ENCODE data around the gene UBAC2. TPM values are rescaled to one million over a fixed set of nuclear protein-coding genes. Genes with fewer than 3 reads are reported as not detected.

The UBAC2 gene
- total RNA-seq, 1 donor from 2014 or later, result 61.2 TPM

DNA sequence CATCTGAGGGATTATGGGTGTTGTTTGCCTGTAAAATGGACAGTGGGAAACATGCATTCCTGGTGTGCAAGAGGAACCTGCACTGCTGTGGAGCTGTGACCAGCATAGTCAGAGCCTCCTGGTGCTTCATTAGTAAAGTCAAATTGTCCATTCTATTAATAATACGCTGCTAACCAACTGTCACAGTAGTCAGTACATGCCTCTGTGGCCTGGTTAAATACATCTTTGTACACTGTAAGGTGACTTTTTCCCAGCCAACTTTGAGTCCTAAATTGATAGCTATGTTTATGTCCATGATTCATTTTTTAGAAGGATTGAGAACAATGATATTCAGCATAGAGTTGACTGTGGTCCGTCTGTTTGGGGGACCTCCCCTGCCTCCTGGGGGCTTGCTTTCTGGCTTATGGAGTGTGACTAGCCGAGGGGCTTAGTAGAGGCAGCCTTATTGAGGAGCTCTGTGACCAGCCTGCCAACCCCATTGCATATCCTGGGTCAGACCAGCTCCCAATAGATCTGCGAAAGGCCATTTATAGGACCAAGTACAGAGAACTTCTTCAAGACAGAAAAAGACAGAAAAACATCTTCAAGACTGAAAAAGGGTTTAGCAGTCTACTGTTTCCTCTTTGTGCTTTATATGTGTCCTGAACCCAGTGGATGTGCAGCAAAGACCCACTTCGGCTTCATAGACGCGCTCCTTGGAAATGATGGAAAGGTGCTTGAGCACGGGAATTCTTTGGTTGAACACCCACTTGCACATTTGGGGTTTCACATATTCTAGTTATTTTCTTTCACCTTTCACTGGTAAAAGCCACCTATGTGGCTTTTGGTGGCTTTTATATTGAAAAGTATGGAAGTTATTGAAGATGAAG lies 102.2 kb downstream of the UBAC2 start:
- DNase-seq (ENCODE audit: low spot score), result no peak
- intact Hi-C loops (cut with DNase I), result no loop called here

DNA sequence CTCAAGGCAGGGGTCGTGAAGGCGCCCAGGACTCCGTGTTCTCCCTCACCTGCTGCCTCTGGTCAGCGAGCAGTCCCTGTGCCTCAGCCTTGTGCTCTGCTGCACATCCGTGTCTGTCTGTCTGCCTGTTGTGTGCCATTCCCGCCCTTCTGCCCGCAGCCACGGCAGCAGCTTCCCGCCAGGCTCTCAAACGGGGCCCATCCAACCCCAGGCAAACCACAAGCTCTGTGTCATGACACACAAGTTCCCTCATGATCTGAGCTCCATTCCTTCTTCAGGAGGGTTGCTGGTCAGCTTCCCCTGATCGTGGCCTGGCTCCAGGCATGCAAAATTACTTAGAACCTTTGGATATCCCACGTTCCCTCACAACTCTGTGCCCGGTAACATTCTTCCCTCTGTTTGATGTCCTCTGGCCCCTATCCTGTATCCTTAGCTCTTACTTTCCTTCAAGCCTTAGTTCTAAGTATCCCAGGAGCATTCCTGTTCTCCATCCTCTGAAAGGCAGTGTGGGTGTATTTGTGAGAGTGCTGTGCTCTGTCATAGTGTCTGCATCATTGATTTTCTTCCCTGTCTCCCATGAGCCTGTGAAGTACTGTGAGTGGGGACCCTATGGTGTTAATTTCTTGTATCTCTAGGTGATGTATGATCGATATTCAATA lies 103.3 kb downstream of the UBAC2 start:
- DNase-seq (ENCODE audit: low spot score), result no peak

DNA sequence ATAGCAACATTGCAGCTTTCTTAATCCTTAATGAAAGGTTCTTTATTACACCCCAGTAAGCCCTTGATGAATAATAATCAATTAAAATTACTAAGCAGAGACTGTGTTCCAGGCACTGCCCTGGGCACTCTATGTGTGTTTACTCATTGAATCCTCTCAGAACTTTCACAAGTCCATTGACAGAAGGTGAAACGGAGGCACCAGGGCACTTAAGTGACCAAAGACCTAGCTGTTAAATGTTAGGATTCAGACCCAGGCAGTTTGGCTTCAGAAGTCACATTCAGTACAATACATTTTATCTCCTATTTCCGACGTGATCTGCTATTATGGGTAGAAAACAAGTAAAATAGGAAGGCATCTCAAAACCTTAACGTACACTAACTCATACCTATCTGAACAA lies 103.9 kb downstream of the UBAC2 start:
- intact Hi-C loops (cut with DNase I), result no loop called here
- DNase-seq (ENCODE audit: low spot score), result no peak

More for the DNA sequence above, 103.3 kb downstream of the UBAC2 start:
- intact Hi-C loops (cut with DNase I), result no loop called here

DNA sequence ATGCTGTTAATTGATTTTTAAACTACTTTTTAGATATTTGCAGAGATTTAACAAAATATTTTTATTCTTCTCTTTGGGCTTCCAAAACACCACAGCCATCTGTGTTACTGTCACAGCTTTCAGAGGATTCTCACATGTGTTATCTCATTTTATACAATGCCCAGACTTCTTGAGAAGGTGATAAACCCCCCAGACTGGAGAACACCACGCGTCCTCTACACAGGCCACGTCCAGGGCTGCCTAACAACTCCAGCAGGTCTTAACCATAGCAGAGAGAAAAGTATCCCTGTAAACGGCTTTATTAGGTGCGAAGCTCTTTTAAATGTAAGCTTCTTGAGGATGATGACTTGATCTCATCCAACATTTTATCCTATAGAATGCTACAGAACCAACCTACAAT lies 104.5 kb downstream of the UBAC2 start:
- no peak for DNase-seq (ENCODE audit: low spot score)
- intact Hi-C loops (cut with DNase I), result no loop called here

DNA sequence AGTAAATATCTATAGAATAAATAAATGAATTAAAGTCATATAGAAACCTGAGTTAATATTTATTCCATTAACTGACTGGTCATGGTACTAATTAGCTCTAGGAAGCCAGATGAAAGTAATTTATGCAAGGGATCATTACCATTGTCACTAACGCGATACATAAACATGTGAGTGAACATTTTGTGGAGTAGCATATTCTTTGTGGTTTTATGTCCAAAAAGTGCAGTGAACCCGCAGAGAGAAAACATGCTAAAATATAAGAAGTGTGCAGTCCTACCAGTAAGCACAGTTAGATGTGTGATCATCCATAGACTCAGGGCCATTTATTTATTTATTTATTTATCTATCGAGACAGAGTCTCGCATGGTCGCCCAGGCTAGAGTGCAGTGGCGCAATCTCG lies 104.9 kb downstream of the UBAC2 start:
- intact Hi-C loops (cut with DNase I), result no loop called here
- DNase-seq (ENCODE audit: low spot score), result no peak

DNA sequence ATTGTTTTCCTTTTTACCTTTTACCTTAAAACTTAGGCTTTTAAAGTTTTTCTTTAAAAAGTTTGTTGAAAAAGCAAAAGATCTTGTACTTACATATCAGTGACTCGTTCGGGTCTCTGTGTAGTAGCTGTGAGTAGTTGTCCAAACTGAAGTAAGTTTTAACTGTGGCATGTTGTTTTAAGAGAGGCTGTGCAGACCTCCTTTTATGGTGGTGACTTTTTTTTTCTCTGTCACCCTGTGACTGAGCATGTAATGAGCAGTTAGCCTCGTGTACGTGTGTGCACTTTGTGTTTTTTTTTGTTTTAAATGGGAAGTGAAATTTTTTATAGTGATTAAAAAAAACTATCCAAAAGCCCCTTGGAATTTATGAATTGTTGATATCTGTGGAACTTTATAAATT lies 106.6 kb downstream of the UBAC2 start, which contains the start of gene GPR183:
Gene GPR183 (minus strand): TSS at position 153 of the 400 bp plus-strand sequence. CDS start 11,254 bp downstream, outside the sequence.
- DNase-seq (ENCODE audit: low spot score), result no peak
- intact Hi-C loops (cut with DNase I), result no loop called here

DNA sequence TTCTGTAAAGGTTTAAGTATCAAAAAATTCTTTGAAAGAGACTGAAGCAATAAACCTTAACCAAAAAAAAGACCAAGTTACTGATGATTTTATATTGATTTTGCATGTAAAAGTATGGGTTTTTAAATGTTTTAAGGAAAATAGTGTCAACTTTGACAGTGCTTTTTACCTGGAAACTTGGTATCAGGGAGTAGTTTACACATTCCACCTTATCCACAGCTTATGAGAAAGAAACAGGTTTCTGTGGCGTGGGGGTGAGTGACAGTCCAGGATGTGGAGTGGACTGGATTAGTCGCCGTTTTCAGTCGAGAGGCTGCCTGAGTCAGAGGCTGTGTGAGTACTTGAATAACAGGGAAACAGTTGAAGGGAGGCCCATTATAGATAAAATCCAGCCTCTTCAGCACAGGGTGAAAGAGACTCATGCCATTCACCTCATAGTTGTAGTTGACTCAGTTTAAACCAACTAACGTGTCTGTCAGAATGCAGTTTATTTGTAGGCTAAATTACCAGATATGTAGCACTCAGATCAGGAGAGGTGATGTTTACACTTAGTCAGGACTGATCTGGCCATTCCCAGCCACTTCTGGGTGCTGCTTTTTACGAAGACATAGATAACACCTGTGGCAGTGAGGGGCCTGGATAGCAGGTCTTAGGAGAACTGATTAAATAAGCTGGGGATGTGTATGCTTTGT lies 107.1 kb downstream of the UBAC2 start:
- intact Hi-C loops (cut with DNase I), result no loop called here
- no peak for DNase-seq (ENCODE audit: low spot score)

DNA sequence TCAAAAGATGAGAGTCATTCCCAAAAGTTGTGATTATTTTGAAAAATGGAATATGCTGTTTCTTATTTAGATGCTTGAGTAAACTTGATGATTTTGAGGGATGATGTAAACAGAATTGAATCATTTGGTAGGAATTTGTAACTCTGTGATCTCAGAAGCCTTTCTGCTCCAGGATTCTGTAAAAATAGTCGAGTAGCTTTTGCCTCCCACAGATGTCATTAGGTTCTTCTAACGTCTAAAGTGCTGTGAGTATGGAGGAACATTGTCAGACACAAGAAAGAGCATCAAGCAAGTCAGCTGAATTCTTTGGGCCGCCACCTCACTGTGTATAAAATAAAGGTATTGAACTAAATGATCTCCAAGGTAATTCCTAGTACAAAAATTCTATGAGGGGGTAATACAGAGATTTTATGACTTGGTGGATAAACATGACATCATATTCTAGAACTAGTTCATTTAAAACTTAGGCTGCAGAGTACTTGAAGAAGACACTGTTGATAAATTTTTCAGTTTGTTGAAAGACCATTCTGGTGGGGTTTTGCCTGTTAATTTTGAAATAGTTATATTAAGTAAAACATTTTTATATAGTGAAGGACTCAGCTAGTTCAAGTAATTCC lies 107.9 kb downstream of the UBAC2 start:
- intact Hi-C loops (cut with DNase I), result no loop called here

DNA sequence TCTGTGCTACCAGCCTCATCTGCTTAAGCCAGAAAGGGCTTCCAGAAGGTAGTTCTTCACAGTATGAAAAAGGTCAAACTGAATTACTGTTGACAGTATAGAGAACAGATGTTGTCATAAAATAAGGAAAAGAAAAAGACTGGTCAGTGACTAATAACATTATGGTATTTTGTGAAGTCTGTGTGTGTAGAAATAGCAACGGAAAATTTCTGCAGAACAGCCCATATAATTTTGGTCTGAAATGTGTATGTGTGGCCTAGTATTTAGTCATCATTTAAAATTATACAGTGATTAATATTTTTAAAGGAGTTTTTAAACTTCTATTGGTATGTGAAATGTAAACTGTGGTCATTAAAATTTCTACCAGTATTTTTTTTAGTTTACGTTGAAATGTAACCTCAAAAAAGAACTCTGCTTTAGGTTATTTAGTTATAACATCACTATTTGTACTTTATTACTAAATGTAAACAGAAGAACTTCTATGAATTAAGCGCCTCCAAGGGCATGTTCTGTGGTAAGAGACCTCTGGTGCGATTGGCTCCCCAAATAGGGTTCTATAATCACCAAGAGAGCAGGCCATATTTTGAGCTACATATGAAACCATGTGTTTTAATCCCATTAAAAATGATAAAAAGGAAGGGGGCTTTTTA lies 109.9 kb downstream of the UBAC2 start:
- intact Hi-C loops (cut with DNase I), result no loop called here
- no peak for DNase-seq (ENCODE audit: low spot score)

More for the DNA sequence above, 107.9 kb downstream of the UBAC2 start:
- DNase-seq (ENCODE audit: low spot score), result no peak

DNA sequence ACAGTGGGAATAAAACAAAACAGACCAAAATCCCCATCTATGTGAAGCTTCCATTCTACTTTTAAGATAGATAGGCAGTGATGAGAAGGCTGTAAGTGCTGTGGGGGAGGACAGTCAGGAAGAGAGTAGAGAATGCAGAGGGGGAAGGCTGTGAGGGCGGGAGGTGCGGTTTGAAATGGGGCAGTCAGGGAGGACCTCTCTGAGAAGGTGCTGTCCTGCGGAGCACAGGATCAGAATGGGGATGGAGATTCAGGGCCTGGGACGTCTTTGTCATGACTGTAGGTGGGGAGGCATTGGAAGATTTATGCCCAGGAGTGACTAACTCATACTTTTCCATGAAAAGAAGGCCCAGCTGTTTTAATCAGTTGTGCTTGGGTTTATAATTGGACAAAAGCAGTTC lies 110.5 kb downstream of the UBAC2 start:
- no peak for DNase-seq (ENCODE audit: low spot score)
- intact Hi-C loops (cut with DNase I), result no loop called here

DNA sequence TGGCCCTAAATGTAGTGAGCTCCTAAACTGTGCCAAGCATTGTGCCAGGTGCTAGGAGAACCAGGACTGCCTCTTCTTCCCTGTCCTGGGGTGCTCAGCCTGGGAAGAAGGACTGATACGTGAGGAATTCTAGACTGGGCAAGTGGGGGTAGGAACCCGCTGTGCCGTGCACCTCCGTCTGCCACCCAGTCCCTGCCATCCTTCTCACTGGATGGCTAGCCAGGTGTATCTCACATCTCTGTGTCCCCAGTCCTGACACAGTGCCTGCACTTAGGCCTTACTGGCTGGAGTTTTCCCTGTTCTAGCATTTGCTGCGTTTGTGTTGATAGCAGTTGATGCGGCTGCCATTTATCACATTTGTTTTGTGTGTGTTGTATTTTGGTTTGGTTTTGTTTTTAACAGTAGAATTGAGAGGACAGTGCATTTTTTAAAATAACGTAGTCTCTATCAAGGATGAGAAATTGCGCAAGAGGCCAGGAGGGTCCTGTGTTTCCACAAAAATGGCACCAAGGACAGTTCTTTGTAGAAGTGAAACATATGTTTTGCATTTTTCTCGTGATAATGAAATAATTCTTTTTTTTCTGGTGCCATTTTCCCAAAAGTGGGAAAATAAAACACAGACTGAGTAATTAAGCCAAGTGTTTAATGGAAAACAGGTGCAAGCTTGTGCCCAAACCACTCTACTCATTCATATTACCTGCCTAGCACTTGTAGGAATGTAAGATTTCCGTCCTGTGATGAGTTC lies 111.3 kb downstream of the UBAC2 start:
- intact Hi-C loops (cut with DNase I), result no loop called here
- DNase-seq (ENCODE audit: low spot score), result no peak

DNA sequence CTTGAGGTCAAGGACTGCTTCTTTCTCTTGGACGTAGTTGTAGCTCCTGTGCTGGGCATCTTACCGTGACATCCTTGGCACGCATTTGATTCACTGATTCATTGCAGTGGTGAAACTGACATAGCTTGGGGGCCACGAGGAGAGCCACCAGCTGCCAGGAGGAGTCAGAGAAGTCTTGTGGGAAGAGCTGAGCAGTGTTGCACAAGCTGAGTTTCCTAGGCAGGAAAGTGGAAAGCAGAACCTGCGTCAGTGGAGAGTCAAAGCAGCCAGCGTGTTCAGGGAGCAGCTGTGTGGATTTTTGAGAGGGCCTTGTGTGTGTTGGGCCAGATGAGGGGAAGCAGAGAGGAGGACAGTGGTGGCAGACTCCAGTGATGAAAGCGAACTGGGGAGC lies 111.8 kb downstream of the UBAC2 start:
- DNase-seq (ENCODE audit: low spot score), result peak; percentile 78
- intact Hi-C loops (cut with DNase I), result no loop called here

DNA sequence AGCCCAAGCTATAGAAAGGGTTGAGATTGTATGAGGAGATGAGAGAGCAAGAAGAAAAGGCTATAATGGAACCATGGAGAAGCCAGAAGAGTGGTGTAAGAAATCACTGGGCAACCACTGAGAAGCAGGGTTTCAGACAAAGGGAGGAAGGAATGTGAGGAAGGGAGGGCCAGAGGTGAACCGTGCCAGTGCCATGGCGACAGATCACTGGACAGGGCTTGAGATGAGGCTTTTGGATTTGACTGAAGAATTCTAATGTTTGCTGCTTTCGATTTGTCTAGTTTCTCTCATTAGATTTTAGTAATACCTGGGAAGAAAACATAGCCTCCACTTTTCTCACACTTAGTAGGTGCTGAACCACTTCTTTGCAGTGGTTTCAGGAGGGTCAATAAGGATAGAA lies 112.8 kb downstream of the UBAC2 start:
- DNase-seq (ENCODE audit: low spot score), result no peak
- intact Hi-C loops (cut with DNase I), result no loop called here

DNA sequence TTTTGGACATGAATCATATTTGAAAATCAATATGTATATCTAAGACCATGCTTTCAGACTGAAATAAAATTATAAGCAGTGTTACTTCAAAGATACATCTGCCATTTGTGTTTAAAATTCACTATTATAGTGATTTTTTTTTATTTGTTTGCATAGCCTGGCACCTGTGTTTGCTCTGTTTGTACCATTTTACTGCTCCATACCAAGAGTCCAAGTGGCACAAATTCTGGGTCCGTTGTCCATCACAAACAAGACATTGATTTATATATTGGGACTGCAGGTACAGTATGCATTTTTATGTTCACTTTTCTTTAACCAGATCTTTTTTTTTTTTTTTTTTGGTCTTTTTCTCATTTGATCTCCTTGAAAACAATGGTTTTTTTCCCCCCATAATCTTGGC lies 113.3 kb downstream of the UBAC2 start:
- intact Hi-C loops (cut with DNase I), result no loop called here
- no peak for DNase-seq (ENCODE audit: low spot score)

DNA sequence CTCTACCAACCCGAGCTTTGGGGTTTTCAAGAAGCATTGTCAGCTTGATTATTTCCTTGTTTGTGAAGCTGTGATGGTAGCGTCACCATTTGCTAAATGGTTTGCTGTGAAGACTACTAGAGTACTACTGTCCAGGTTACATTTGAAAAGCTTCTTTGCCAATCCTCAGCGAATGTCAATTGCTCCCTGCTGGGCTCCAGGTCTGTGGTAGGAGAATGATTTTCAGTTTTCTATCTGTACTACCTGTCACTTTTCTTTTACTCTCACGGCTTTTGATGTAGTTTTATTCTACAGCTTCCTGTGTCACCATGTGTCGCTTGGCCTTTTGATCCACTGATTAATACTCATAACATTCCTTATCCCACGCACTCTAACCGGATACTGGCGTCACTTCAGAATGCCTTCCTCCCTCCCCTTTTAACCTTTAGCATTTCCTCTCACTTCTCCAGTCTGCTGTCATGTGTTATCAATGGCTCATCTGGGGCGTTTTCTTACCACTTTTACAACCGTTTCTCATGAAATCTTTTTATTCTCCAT lies 114.1 kb downstream of the UBAC2 start:
- no peak for DNase-seq (ENCODE audit: low spot score)
- intact Hi-C loops (cut with DNase I), result no loop called here

DNA sequence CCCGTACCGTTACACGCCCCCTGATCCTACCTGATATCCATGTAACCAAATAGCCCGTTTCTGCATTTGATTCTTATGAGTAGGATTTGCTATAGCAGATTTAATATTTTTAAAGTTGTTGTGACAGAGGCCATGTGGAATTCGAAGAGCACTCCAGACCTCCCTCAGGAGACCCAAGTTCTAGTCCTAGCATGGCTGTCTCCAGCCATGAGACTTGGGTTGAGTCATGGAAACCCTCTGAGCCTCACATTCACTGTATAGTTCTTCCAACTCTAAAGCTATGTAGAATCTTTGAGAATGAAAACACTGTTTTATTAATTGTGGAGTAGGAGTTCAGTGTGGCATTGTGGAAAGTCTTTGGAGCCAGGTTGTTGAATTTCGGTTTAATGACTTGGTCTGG lies 114.5 kb downstream of the UBAC2 start:
- intact Hi-C loops (cut with DNase I), result no loop called here
- DNase-seq (ENCODE audit: low spot score), result no peak

DNA sequence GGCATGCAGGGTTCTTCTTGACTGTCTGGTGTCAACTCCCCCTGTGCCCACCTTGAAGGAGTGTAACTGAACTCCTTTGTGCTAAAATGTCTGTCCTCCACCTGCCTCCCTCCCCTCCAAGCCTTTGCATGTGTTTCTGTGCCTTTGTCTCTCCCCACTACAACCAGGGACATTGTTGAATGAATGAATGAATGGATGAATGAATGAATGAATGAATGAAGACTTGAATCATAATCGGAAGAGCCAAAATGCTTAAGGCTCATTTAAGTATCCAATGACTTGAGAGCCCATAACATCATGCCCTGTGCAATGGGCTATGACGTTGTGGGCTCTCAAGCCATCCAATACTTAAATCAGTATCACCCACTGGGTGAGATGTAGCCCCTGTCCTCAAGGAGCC lies 115.6 kb downstream of the UBAC2 start:
- intact Hi-C loops (cut with DNase I), result no loop called here
- no peak for DNase-seq (ENCODE audit: low spot score)

DNA sequence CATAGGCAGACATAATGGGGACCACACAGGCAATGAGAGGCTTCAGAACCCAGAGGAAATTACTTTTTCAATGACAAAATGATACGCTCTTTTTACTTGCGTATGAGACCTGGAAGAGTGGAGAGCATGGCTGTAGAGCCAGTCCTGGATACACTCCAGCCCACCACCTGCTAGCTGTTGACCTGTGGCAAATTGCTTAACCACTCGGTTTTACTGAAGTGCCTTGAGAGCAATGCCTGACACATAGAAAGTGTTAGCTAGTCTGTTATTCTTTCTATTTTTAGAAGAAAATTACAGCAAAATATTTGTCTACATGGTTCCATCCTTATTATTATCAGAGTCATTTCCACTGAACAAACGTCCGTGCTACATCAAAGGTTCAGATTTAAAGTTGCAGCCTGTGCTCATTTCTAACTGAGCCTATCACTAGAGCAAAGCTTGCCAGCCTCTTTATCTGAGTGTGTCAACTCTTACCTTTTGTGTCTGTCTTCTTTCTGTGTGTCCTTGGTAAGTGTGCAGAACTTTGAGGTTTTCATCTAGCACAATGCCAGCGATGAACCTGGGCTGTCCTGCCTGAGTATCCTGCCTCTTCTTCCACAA lies 116.1 kb downstream of the UBAC2 start:
- DNase-seq (ENCODE audit: low spot score), result no peak
- intact Hi-C loops (cut with DNase I), result no loop called here

All from cardiac septum (tissue), 1 donor.